Astrocyte (in vitro differentiated cells and primary cell): Measurements from ENCODE around the gene ARL13B.

ENCODE experiments used
- CTCF ChIP-seq: IDR thresholded peaks from 2 replicates; pipeline ENCODE4 v1.5.1; 2011; ENCODE audit warnings: low read depth, mild to moderate bottlenecking, inconsistent platforms, low read length, moderate library complexity; ENCODE audit not compliant: insufficient read depth
- EZH2 ChIP-seq: IDR thresholded peaks from 2 replicates; pipeline ENCODE4 v1.6.1; 2012; ENCODE audit warnings: mild to moderate bottlenecking, low read length, inconsistent platforms; ENCODE audit not compliant: insufficient read depth

- no peak for TF ChIP-seq CTCF
- no peak for TF ChIP-seq EZH2
These were observed 8.8 kb downstream of the ARL13B start for GRCh38 chr3:93988764-93989163.
